ENCODE measurements around the gene ADAMTS2.

The ADAMTS2 gene

DNA sequence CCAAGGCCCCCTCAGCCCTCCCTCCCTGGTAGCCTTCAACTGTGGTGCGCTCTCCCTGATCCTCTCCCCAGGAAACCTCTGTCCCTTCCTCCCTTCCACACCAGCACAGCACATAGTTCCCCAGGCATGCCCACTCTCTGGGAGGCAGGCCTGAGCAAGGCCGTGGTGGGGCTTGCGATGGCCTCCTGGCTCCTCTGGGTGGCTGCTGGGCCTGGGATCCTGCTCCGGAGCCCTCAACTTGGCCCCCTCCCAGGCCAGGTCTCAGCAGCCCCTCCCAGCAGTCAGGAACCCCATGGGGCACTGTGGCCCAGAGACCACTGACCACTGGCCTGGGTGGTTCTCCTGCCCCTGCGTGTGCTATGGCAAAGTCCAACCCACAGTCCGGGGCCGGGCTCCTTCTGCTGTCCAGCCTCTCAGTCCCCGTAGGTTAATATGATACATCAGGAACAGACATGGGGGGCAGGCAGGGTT lies 159.3 kb downstream of the ADAMTS2 start:
- no peaks in the 10 kb centered on the region for H3K36me3 ChIP-seq (ENCODE audit: insufficient read depth, low read length)
- DNase-seq (no peak), ATAC-seq (ENCODE audit: insufficient read depth, low read depth) (no peak)
- H3K27me3 ChIP-seq (ENCODE audit: insufficient read depth, low read length, poor library complexity): peaks cover 8% of the 10 kb centered on the region
- no peaks in the 10 kb centered on the region for H3K79me2 ChIP-seq (ENCODE audit: insufficient read depth, low read length)
- H3K27ac ChIP-seq (ENCODE audit: low read length): no peak overlapping the region
- H2AFZ ChIP-seq (ENCODE audit: low read depth, low read length): no peak overlapping the region
- H4K20me1 ChIP-seq (ENCODE audit: insufficient read depth, low read length): 0 out of 2 replicates have a peak, but pooled peaks cover 3% of the 10 kb centered on the region
- TF ChIP-seq, protein P1, sequence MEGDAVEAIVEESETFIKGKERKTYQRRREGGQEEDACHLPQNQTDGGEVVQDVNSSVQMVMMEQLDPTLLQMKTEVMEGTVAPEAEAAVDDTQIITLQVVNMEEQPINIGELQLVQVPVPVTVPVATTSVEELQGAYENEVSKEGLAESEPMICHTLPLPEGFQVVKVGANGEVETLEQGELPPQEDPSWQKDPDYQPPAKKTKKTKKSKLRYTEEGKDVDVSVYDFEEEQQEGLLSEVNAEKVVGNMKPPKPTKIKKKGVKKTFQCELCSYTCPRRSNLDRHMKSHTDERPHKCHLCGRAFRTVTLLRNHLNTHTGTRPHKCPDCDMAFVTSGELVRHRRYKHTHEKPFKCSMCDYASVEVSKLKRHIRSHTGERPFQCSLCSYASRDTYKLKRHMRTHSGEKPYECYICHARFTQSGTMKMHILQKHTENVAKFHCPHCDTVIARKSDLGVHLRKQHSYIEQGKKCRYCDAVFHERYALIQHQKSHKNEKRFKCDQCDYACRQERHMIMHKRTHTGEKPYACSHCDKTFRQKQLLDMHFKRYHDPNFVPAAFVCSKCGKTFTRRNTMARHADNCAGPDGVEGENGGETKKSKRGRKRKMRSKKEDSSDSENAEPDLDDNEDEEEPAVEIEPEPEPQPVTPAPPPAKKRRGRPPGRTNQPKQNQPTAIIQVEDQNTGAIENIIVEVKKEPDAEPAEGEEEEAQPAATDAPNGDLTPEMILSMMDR (IDR thresholded peaks at IDR 0.05; ENCODE audit: borderline replicate concordance, extremely low read depth, low read length, poor library complexity, severe bottlenecking): no peak
- TF ChIP-seq EZH2 (IDR thresholded peaks at IDR 0.05; ENCODE audit: borderline replicate concordance, low read depth, low read length, severe bottlenecking): no peak
- H3K4me3 ChIP-seq (ENCODE audit: low read depth in 1 of 2, low read length in 2 of 2): no peak overlapping the region
- H3K9ac ChIP-seq (ENCODE audit: low read depth, low read length): no peak overlapping the region
- peaks cover 7% of the 10 kb centered on the region; the same call in 1 of the 2 replicates for H3K4me1 ChIP-seq (ENCODE audit: insufficient read depth, low read length)
- no peaks in the 10 kb centered on the region for H3K9me3 ChIP-seq (ENCODE audit: insufficient read depth, low read length, severe bottlenecking)
- H3K4me2 ChIP-seq (ENCODE audit: insufficient read depth, low read length): no peak overlapping the region

DNA sequence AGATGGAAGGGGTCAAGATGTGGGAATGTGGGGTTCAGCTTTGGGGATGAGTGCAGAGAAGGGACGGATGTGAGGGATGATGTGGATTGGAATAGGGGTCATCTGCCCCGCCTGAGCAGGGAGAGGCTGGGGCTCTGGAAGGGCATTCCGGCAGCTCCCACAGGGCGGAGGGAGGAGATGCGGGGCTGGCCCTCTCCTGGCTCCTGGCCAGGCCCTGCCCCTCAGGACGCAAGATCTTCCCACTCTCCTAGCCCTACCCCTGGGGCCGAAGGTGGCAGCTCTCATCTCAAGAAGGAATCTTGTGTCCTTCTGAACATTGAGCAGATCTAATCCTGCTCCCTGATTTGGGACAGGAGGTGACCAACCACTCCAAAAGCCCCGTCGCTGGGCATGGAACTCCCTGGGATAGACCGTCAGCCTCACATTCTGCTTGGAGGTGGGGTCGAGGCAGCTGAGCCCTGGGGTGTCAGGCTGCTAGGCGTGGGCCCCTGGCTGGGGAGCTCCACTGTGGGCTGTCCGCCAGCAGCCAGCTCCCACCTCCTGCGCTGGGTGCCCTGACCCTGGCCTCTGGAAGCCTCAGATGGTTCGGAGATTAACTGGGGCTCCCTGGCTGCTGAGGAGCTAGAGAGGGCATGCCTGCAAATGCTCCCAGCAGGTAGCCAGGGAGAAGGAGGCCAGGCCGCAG lies 159.9 kb downstream of the ADAMTS2 start:
- H3K27ac ChIP-seq (ENCODE audit: low read length): no peak overlapping the region
- H3K9ac ChIP-seq (ENCODE audit: low read depth, low read length): no peak overlapping the region

DNA sequence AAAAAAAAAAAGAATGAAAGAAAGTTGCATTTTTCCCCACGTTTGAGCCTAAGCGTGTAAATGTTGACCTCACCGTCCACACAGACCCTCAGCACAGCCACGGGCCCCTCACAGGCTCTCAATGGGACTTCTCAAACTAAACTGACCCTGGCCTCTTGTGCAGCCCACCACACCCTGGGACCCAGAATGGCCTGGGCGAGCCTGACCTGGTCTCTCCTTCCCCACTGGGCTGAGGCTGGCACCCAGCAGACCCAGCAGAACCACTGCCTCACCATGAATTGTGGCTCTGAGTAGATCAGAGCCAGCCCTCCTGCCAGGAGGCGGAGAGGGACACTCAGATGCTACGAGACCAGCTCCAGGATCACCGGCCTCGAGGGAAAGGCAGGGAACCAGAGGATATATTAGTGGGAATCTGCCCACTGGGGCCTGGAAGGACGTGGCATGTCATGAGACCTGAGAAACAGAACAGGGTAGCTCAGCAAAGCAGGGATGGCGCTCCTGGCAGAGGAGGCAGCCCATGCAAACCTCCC lies 160.7 kb downstream of the ADAMTS2 start:
- no peaks in the 10 kb centered on the region for H3K79me2 ChIP-seq (ENCODE audit: insufficient read depth, low read length)
- TF ChIP-seq, protein P1 (IDR thresholded peaks at IDR 0.05; ENCODE audit: borderline replicate concordance, extremely low read depth, low read length, poor library complexity, severe bottlenecking): no peak
- no peak for TF ChIP-seq EZH2 (IDR thresholded peaks at IDR 0.05; ENCODE audit: borderline replicate concordance, low read depth, low read length, severe bottlenecking)
- no peak overlapping the region for H2AFZ ChIP-seq (ENCODE audit: low read depth, low read length)
- no peak overlapping the region for H3K4me3 ChIP-seq (ENCODE audit: low read depth in 1 of 2, low read length in 2 of 2)
- H3K27me3 ChIP-seq (ENCODE audit: insufficient read depth, low read length, poor library complexity): peaks cover 8% of the 10 kb centered on the region
- 0 out of 2 replicates have a peak, but pooled peaks cover 3% of the 10 kb centered on the region for H4K20me1 ChIP-seq (ENCODE audit: insufficient read depth, low read length)
- no peak overlapping the region for H3K4me2 ChIP-seq (ENCODE audit: insufficient read depth, low read length)
- H3K9ac ChIP-seq (ENCODE audit: low read depth, low read length): no peak overlapping the region
- H3K4me1 ChIP-seq (ENCODE audit: insufficient read depth, low read length): peaks cover 7% of the 10 kb centered on the region; the same call in 1 of the 2 replicates
- no peaks in the 10 kb centered on the region for H3K36me3 ChIP-seq (ENCODE audit: insufficient read depth, low read length)
- H3K27ac ChIP-seq (ENCODE audit: low read length): no peak overlapping the region
- ATAC-seq (ENCODE audit: insufficient read depth, low read depth): no peak
- DNase-seq: no peak
- H3K9me3 ChIP-seq (ENCODE audit: insufficient read depth, low read length, severe bottlenecking): no peaks in the 10 kb centered on the region

More for the DNA sequence above, 159.9 kb downstream of the ADAMTS2 start:
- H3K4me1 ChIP-seq (ENCODE audit: insufficient read depth, low read length): peaks cover 7% of the 10 kb centered on the region; the same call in 1 of the 2 replicates
- 0 out of 2 replicates have a peak, but pooled peaks cover 3% of the 10 kb centered on the region for H4K20me1 ChIP-seq (ENCODE audit: insufficient read depth, low read length)
- H3K36me3 ChIP-seq (ENCODE audit: insufficient read depth, low read length): no peaks in the 10 kb centered on the region
- H3K4me2 ChIP-seq (ENCODE audit: insufficient read depth, low read length): no peak overlapping the region
- no peak overlapping the region for H3K4me3 ChIP-seq (ENCODE audit: low read depth in 1 of 2, low read length in 2 of 2)
- H3K79me2 ChIP-seq (ENCODE audit: insufficient read depth, low read length): no peaks in the 10 kb centered on the region
- peaks cover 8% of the 10 kb centered on the region for H3K27me3 ChIP-seq (ENCODE audit: insufficient read depth, low read length, poor library complexity)
- H3K9me3 ChIP-seq (ENCODE audit: insufficient read depth, low read length, severe bottlenecking): no peaks in the 10 kb centered on the region
- H2AFZ ChIP-seq (ENCODE audit: low read depth, low read length): no peak overlapping the region
- no peak for TF ChIP-seq EZH2 (IDR thresholded peaks at IDR 0.05; ENCODE audit: borderline replicate concordance, low read depth, low read length, severe bottlenecking)
- TF ChIP-seq, protein P1 (IDR thresholded peaks at IDR 0.05; ENCODE audit: borderline replicate concordance, extremely low read depth, low read length, poor library complexity, severe bottlenecking): no peak
- ATAC-seq (ENCODE audit: insufficient read depth, low read depth) (no peak), DNase-seq (no peak)

All from DND-41 (cell line).